Right atrium auricular region (tissue), 2 donors: Measurements from ENCODE around the gene DOP1B. TPM values are rescaled to one million over a fixed set of nuclear protein-coding genes. Genes with fewer than 3 reads are reported as not detected.
"Not testable (repeated sequence)": the region's sequence is repeated elsewhere in the genome, so short reads cannot be mapped to it uniquely, and the experiment has no call there.

Source experiments
- DNase-seq: peaks from one replicate; pipeline ENCODE4 v3.0.0-alpha.2; 2019; ENCODE audit warnings: low spot score
- H3K27ac ChIP-seq, 2 donors: fragments of 200-600 bp; sonication (generic); 1 replicate in 1 of 2; 2 replicates in 1 of 2; pipeline ENCODE4 v1.5.1; 2016 to 2019
- H3K27me3 ChIP-seq, 2 donors: fragments of 200-600 bp; sonication (generic); one replicate each; pipeline versions ENCODE4 v1.5.1 to v1.6.0; 2017 to 2019
- H3K36me3 ChIP-seq: fragments of 200-600 bp; sonication (generic); one replicate; pipeline ENCODE4 v1.5.1; 2016
- H3K4me1 ChIP-seq, 2 donors: fragments of 200-600 bp; sonication (generic); one replicate each; pipeline versions ENCODE4 v1.5.1 to v1.6.0; 2017 to 2019
- H3K4me3 ChIP-seq, 2 donors: fragments of 200-600 bp; sonication (generic); 1 replicate in 1 of 2; 2 replicates in 1 of 2; pipeline ENCODE4 v1.5.1; 2017 to 2019; ENCODE audit warnings: mild to moderate bottlenecking in 1 of 2, moderate library complexity in 1 of 2
- H3K9me3 ChIP-seq, 2 donors: fragments of 200-600 bp; sonication (generic); one replicate each; pipeline ENCODE4 v1.5.1; 2019
- CTCF ChIP-seq, 2 donors: fragments of 200-600 bp; sonication (generic); IDR thresholded peaks; one replicate each; pipeline ENCODE4 v1.5.1; 2019; ENCODE audit warnings: antibody characterized with exemption in 2 of 2
- total RNA-seq, 2 donors: library from RNA; depleted of rRNA; stranded (reverse); fragments of >200 nt; gene quantifications; one replicate each; pipeline ENCODE4 v1.1.0, GENCODE V29; 2016

The DOP1B gene
- total RNA-seq, 2 donors from 2014 or later = 4.0 to 4.9 TPM

- no peak for TF ChIP-seq CTCF (IDR thresholded peaks at IDR 0.05)
- Histone ChIP-seq H3K9me3 (no peaks in the 10 kb centered on the region), H3K4me3 (no peak overlapping the region), H3K27me3 (no peaks in the 10 kb centered on the region), H3K27ac (no peak overlapping the region), H3K36me3 (no peaks in the 10 kb centered on the region), H3K4me1 (peaks cover 0 to 17% of the 10 kb centered on the region in 2 donors)
- DNase-seq = no peak
These were observed 30.4 kb upstream of the DOP1B start for GRCh38 chr21:36126208-36126565.

DNA sequence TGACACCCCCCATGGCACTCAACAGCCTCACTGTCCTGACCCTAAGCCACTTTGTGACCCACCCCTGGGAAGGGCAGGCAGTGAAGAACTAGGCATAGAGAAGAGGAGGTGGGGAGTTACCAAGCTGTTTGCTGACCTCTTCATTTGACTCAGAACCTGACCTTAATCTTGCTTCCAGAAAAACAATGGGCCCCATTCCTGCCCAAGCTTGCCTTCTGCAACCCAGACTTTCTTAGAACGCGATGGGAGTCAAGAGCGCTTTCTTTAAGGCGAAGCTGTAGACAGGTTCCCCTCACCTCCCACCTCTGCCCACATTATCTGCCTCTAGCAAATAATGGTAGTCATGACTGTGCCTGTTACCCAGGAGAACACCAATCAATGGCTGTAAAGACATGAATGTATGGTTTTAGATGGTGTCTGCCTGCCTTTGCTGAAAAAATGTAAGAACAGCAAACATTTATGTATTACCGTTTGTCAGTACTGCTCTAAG lies 30.0 kb upstream of the DOP1B start:
- peaks cover 0 to 17% of the 10 kb centered on the region in 2 donors for H3K4me1 ChIP-seq
- no peaks in the 10 kb centered on the region for H3K27me3 ChIP-seq
- H3K36me3 ChIP-seq = no peaks in the 10 kb centered on the region
- no peak for DNase-seq
- H3K9me3 ChIP-seq = no peaks in the 10 kb centered on the region
- TF ChIP-seq CTCF (IDR thresholded peaks at IDR 0.05) = no peak
- no peak overlapping the region for H3K27ac ChIP-seq
- no peak overlapping the region for H3K4me3 ChIP-seq

DNA sequence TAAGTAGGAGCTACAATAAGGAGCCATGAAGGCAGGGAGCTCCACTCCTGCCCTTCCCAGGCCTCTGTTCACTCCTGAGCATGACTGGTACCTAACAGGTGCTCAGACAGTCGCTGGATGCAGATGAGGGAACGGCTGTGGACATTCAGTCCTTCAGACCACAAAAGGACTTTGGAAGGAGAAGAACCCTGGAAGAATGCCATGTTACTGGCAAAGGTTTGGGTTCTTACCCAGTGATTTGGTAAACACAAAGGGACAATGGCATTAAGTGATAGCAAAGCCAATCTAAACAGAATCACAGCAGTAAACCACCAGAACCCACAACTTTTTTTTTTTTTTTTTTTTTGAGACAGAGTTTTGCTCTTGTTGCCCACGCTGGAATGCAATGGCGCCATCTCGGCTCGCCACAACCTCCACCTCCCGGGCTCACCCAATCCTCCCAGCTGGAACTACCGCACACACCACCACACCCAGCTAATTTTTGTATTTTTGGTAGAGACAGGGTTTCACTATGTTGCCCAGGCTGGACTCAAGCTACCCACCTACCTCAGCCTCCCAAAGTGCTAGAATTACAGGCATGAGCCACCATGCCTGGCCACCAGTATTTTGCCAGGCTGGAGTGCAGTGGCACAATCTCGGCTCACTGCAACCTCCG lies 29.2 kb upstream of the DOP1B start:
- peak; percentile 38 for DNase-seq
- H3K4me1 ChIP-seq = peaks cover 0 to 17% of the 10 kb centered on the region in 2 donors
- H3K4me3 ChIP-seq = no peak overlapping the region
- H3K27ac ChIP-seq = no peak overlapping the region
- TF ChIP-seq CTCF (IDR thresholded peaks at IDR 0.05) = no peak
- H3K9me3 ChIP-seq = no peaks in the 10 kb centered on the region
- H3K27me3 ChIP-seq = no peaks in the 10 kb centered on the region
- no peaks in the 10 kb centered on the region for H3K36me3 ChIP-seq

GRCh38 chr21:36127977-36128376 lies 28.6 kb upstream of the DOP1B start:
- Histone ChIP-seq H3K4me3 (no peak overlapping the region), H3K9me3 (no peaks in the 10 kb centered on the region), H3K27ac (no peak overlapping the region), H3K36me3 (no peaks in the 10 kb centered on the region), H3K4me1 (peaks cover 0 to 17% of the 10 kb centered on the region in 2 donors), H3K27me3 (no peaks in the 10 kb centered on the region)
- DNase-seq = no peak
- TF ChIP-seq CTCF (IDR thresholded peaks at IDR 0.05) = no peak

DNA sequence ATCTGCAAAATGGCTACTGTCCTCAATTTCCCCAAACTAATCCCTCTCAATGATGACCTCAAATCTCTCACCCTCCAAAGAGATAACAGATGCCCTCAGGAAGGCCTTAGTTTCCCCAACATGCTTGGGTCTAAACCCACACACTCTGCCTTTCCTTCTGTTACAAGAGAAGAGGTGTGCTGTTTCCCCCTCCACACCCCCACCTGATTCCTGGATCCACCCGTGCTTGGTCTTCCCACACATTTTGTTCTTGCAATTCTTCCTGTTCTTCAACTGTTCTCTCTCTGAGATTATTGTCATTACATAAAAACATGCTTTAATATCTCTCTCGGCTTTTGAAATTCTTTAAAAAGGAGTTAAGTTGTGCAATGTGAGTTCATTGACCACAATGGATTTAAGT lies 27.4 kb upstream of the DOP1B start:
- no peaks in the 10 kb centered on the region for H3K9me3 ChIP-seq
- no peaks in the 10 kb centered on the region for H3K27me3 ChIP-seq
- no peak overlapping the region for H3K4me3 ChIP-seq
- H3K4me1 ChIP-seq = peaks cover 0 to 22% of the 10 kb centered on the region in 2 donors
- no peak for DNase-seq
- H3K27ac ChIP-seq = no peak overlapping the region
- no peak for TF ChIP-seq CTCF (IDR thresholded peaks at IDR 0.05)
- H3K36me3 ChIP-seq = no peaks in the 10 kb centered on the region

DNA sequence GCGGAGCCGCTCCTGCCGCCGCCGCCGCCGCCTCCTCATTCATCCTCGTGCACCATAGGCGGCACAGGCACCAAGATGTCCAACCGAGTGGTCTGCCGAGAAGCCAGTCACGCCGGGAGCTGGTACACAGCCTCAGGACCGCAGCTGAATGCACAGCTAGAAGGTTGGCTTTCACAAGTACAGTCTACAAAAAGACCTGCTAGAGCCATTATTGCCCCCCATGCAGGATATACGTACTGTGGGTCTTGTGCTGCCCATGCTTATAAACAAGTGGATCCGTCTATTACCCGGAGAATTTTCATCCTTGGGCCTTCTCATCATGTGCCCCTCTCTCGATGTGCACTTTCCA lies 26.2 kb upstream of the DOP1B start:
- not testable (repeated sequence) for H3K27me3 ChIP-seq, H3K36me3 ChIP-seq, DNase-seq, H3K9me3 ChIP-seq
- Histone ChIP-seq H3K27ac (peak overlapping the region in 1 of 2 donors; percentile 53), H3K4me1 (peaks cover 0 to 25% of the 10 kb centered on the region in 2 donors), H3K4me3 (peak overlapping the region; percentile 49 to 64)

DNA sequence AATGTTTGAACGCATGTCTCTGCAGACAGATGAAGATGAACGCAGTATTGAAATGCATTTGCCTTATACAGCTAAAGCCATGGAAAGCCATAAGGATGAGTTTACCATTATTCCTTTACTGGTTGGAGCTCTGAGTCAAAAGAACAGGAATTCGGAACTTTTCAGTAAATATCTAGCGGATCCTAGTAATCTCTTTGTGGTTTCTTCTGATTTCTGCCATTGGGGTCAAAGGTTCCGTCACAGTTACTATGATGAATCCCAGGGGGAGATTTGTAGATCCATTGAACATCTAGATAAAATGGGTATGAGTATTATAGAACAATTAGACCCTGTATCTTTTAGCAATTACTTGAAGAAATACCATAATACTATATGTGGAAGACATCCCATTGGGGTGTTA lies 25.8 kb upstream of the DOP1B start:
- H3K27me3 ChIP-seq, H3K9me3 ChIP-seq, DNase-seq, H3K27ac ChIP-seq, H3K4me3 ChIP-seq, H3K36me3 ChIP-seq: not testable (repeated sequence)
- peaks cover 0 to 24% of the 10 kb centered on the region in 2 donors for H3K4me1 ChIP-seq
